ENCODE measurements around the gene GIPC2. TPM values are rescaled to one million over a fixed set of nuclear protein-coding genes. Genes with fewer than 3 reads are reported as not detected.
"Not testable (repeated sequence)": the region's sequence is repeated elsewhere in the genome, so short reads cannot be mapped to it uniquely, and the experiment has no call there.

The GIPC2 gene
- total RNA-seq, 1 experiment from 2014 or later: 0.07 TPM

DNA sequence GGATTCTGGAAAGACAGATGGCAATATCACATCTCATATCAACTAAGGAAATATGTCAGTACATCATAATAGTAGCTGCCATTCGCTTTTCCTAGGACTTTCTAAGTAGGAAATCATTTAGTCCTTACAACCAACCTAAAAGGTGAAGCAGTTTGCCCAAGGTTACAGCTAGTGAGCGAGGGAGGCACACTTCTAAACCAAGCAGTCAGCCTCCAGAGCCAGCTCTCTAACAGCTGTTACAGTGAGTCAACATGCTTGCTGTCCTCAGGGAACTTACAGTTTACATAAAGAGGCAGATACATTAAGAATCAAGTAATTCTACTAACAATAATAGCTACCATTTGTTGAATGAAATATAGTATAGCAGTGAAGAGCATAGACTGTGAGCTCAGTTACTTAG is 57.1 kb downstream of the GIPC2 start (continued):
- TF ChIP-seq SIN3A (IDR thresholded peaks at IDR 0.05; ENCODE audit: low read depth): no peak
- TF ChIP-seq CBX3 (IDR thresholded peaks at IDR 0.05; ENCODE audit: low read depth): no peak
- TF ChIP-seq TCF7L2 (IDR thresholded peaks at IDR 0.05; ENCODE audit: borderline replicate concordance, extremely low read depth, insufficient read depth, insufficient read length): no peak
- TF ChIP-seq YY1 (IDR thresholded peaks at IDR 0.05; ENCODE audit: extremely low read depth, insufficient replicate concordance, low read depth, low read length): no peak
- no peak for TF ChIP-seq EZH2 (IDR thresholded peaks at IDR 0.05)

DNA sequence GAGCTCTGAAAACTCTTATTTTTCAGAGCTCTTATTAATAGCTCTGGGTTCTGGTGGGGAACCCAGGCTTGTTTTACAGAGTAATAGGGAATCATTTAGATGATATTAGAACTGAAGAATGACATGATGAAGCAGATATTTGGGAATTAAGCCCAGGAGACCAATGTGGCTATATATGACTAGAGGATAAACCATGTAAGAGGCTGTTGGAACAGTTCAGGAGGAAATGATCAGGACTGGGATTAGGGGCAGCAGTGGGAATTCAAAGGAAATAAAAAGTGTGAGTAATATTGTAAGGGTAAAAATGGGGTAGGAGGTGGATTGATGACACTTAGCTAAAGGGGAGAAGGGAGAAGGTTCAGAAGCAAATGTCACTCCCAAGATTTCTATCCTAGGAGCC is 58.6 kb downstream of the GIPC2 start:
- intact Hi-C loops (cut with micrococcal nuclease): no loop called here
- Histone ChIP-seq H4K20me1 (ENCODE audit: insufficient read depth) (no peaks in the 10 kb centered on the region), H3K9me2 (ENCODE audit: insufficient read depth) (no peaks in the 10 kb centered on the region), H3K9me3 (ENCODE audit: control insufficient read depth in 1 of 2, insufficient read depth in 1 of 2, low read depth in 1 of 2, low read length in 2 of 2) (no peaks in the 10 kb centered on the region), H3K79me2 (ENCODE audit: insufficient read depth, low read length) (no peaks in the 10 kb centered on the region), H3K36me3 (ENCODE audit: control insufficient read depth in 1 of 2, insufficient read depth in 2 of 2, low read length in 2 of 2) (no peaks in the 10 kb centered on the region), H3K27me3 (ENCODE audit: insufficient read depth, low read length) (no peaks in the 10 kb centered on the region), H3K27ac (ENCODE audit: low read depth, low read length) (no peak overlapping the region), H3K4me2 (ENCODE audit: low read length) (peak overlapping the region; percentile 6; the same call in 1 of the 2 replicates), H3K4me1 (ENCODE audit: control insufficient read depth in 1 of 2, insufficient read depth in 2 of 2, low read length in 2 of 2) (peaks cover 17 to 57% of the 10 kb centered on the region in 2 experiments), H3K4me3 (replicated peaks in 1 of 2; ENCODE audit: low read depth in 1 of 2, low read length in 2 of 2) (no peak overlapping the region), H3K9ac (ENCODE audit: low read length) (no peak overlapping the region), H2AFZ (ENCODE audit: low read depth, low read length, poor library complexity, severe bottlenecking) (peak overlapping the region; percentile 65)
- BruUV-seq (replicated peaks): no TSS peak
- ChIA-PET CTCF (interaction anchor here (0.9 kb wide), 1 partner anchor 123 kb away, joined by 4 read pairs; no protein-coding TSS in a partner anchor), RAD21 (ENCODE audit: low non-redundant PET in 1 of 2, low total read pairs in 2 of 2, uncharacterized antibody in 2 of 2, unreplicated experiment in 2 of 2) (no interaction called here), POLR2A (interaction anchor here (2.3 kb wide), 1 partner anchor 100 kb away, joined by 12 read pairs; the partner anchor contains the start of gene DNAJB4)
- ATAC-seq (no peak), DNase-seq (ENCODE audit: low read depth, low spot score) (no peak)
- TF ChIP-seq CEBPB (IDR thresholded peaks at IDR 0.05; ENCODE audit: low read depth) (no peak), POLR2A (IDR thresholded peaks at IDR 0.05; ENCODE audit: borderline replicate concordance, extremely low read depth, insufficient read depth, insufficient read length) (no peak), ELF1 (IDR thresholded peaks at IDR 0.05; ENCODE audit: borderline replicate concordance, low read depth) (no peak), ZFX (IDR thresholded peaks at IDR 0.05) (no peak), EZH2 (IDR thresholded peaks at IDR 0.05) (no peak), SRF (IDR thresholded peaks at IDR 0.05; ENCODE audit: low read depth) (no peak), FOSL1 (IDR thresholded peaks at IDR 0.05; ENCODE audit: low read depth) (no peak)
- TF ChIP-seq, protein P1, sequence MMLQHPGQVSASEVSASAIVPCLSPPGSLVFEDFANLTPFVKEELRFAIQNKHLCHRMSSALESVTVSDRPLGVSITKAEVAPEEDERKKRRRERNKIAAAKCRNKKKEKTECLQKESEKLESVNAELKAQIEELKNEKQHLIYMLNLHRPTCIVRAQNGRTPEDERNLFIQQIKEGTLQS (IDR thresholded peaks at IDR 0.05): no peak

DNA sequence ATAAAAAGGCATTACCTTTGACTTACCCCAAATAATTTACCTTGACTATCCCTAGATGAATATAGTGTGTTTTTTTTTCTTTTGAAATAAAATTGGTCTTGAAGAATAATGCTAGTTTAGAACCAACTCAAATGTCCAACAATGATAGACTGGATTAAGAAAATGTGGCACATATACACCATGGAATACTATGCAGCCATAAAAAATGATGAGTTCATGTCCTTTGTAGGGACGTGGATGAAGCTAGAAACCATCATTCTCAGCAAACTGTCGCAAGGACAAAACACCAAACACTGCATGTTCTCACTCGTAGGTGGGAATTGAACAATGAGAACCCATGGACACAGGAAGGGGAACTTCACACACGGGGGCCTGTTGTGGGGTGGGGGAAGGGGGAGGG is 63.9 kb downstream of the GIPC2 start:
- H3K9me2 ChIP-seq (ENCODE audit: insufficient read depth); RAD21 ChIA-PET (ENCODE audit: low non-redundant PET in 1 of 2, low total read pairs in 2 of 2, uncharacterized antibody in 2 of 2, unreplicated experiment in 2 of 2); BruUV-seq (replicated peaks); H3K4me3 ChIP-seq (replicated peaks in 1 of 2; ENCODE audit: low read depth in 1 of 2, low read length in 2 of 2); DNase-seq (ENCODE audit: low read depth, low spot score); ATAC-seq; H3K36me3 ChIP-seq (ENCODE audit: control insufficient read depth in 1 of 2, insufficient read depth in 2 of 2, low read length in 2 of 2); H3K27me3 ChIP-seq (ENCODE audit: insufficient read depth, low read length); H3K9me3 ChIP-seq (ENCODE audit: control insufficient read depth in 1 of 2, insufficient read depth in 1 of 2, low read depth in 1 of 2, low read length in 2 of 2); H3K79me2 ChIP-seq (ENCODE audit: insufficient read depth, low read length); H2AFZ ChIP-seq (ENCODE audit: low read depth, low read length, poor library complexity, severe bottlenecking); H4K20me1 ChIP-seq (ENCODE audit: insufficient read depth); H3K27ac ChIP-seq (ENCODE audit: low read depth, low read length); CTCF ChIA-PET; H3K4me2 ChIP-seq (ENCODE audit: low read length); H3K9ac ChIP-seq (ENCODE audit: low read length); POLR2A ChIA-PET: not testable (repeated sequence)
- H3K4me1 ChIP-seq (ENCODE audit: control insufficient read depth in 1 of 2, insufficient read depth in 2 of 2, low read length in 2 of 2): peaks cover 4 to 34% of the 10 kb centered on the region in 2 experiments
- intact Hi-C loops (cut with micrococcal nuclease): loop anchor here (10.0 kb wide), 3 partner anchors 385 to 575 kb away; partner anchors contain the start of gene ZZZ3

Measured in HCT116 (cell line).